Neural cell (in vitro differentiated cells): Measurements from ENCODE around the gene CHST11. TPM values are rescaled to one million over a fixed set of nuclear protein-coding genes. Genes with fewer than 3 reads are reported as not detected.

ENCODE experiments used
- H2AFZ ChIP-seq: fragments of 200-600, 300-800 bp; sonication (generic), shearing (Covaris generic); 2 replicates; pipeline ENCODE4 v1.6.0; 2014; ENCODE audit warnings: low read depth, mild to moderate bottlenecking, antibody characterized with exemption, low read length, moderate library complexity
- H3F3A ChIP-seq: fragments of 200-600 bp; shearing (Covaris generic); 2 replicates; pipeline ENCODE4 v1.6.1; 2016; ENCODE audit warnings: mild to moderate bottlenecking, moderate library complexity, mixed read lengths, antibody characterized with exemption, low read length; ENCODE audit not compliant: insufficient read depth, poor library complexity, severe bottlenecking
- H3K27ac ChIP-seq: fragments of 200-600, 300-800 bp; sonication (generic), shearing (Covaris generic); 2 replicates; pipeline ENCODE4 v1.5.1; 2014; ENCODE audit warnings: mild to moderate bottlenecking, low read length, moderate library complexity
- H3K27me3 ChIP-seq: fragments of 300-800, 200-600 bp; sonication (generic), shearing (Covaris generic); 2 replicates; pipeline ENCODE4 v1.6.0; 2014; ENCODE audit warnings: mild to moderate bottlenecking, low read depth, low read length, moderate library complexity; ENCODE audit not compliant: insufficient read depth
- H3K36me3 ChIP-seq: fragments of 300-800, 200-600 bp; sonication (generic), shearing (Covaris generic); 2 replicates; pipeline ENCODE4 v1.5.1; 2014; ENCODE audit warnings: mild to moderate bottlenecking, antibody characterized with exemption, low read length, moderate library complexity; ENCODE audit not compliant: insufficient read depth
- H3K4me2 ChIP-seq: fragments of 300-800, 200-600 bp; sonication (generic), shearing (Covaris generic); 2 replicates; pipeline ENCODE4 v1.6.0; 2014; ENCODE audit warnings: mild to moderate bottlenecking, low read length
- H3K4me3 ChIP-seq: fragments of 300-800, 200-600 bp; sonication (generic), shearing (Covaris generic); 2 replicates; pipeline ENCODE4 v1.5.1; 2014; ENCODE audit warnings: mild to moderate bottlenecking, low read length, moderate library complexity
- H3K79me2 ChIP-seq: fragments of 200-600 bp; shearing (Covaris generic); replicated peaks from 2 replicates; pipeline ENCODE4 v1.6.0; 2014; ENCODE audit warnings: mild to moderate bottlenecking, low read length, moderate library complexity; ENCODE audit not compliant: insufficient read depth
- H3K9ac ChIP-seq: fragments of 300-800, 200-600 bp; sonication (generic), shearing (Covaris generic); 2 replicates; pipeline ENCODE4 v1.6.1; 2016; ENCODE audit warnings: mild to moderate bottlenecking, low read length, mixed read lengths
- H3K9me2 ChIP-seq: fragments of 200-600 bp; shearing (Covaris generic); 2 replicates; pipeline ENCODE4 v1.6.1; 2016; ENCODE audit warnings: mild to moderate bottlenecking, low read length, mixed read lengths; ENCODE audit not compliant: insufficient read depth
- H3K9me3 ChIP-seq: fragments of 200-600, 300-800 bp; sonication (generic), shearing (Covaris generic); 2 replicates; pipeline ENCODE4 v1.6.1; 2016; ENCODE audit warnings: mild to moderate bottlenecking, mixed run types, low read length, moderate library complexity, mixed read lengths
- H4K20me1 ChIP-seq: fragments of 200-600 bp; shearing (Covaris generic); 2 replicates; pipeline ENCODE4 v1.6.1; 2016; ENCODE audit warnings: mild to moderate bottlenecking, mixed run types; ENCODE audit not compliant: insufficient read depth
- EP300 ChIP-seq: fragments of 450-650 bp; conservative IDR thresholded peaks from 2 replicates; pipeline ENCODE4 v1.6.1; 2014; ENCODE audit warnings: antibody characterized with exemption, mild to moderate bottlenecking, moderate library complexity; ENCODE audit not compliant: poor library complexity, severe bottlenecking
- EZH2 ChIP-seq: fragments of 200-600, 300-800 bp; shearing (Covaris generic), sonication (generic); IDR thresholded peaks from 2 replicates; pipeline ENCODE4 v1.6.1; 2014; ENCODE audit warnings: antibody characterized with exemption, low read length, borderline replicate concordance, mild to moderate bottlenecking; ENCODE audit not compliant: insufficient read depth, poor library complexity, severe bottlenecking
- MXI1 ChIP-seq: fragments of 450-650 bp; conservative IDR thresholded peaks from 2 replicates; pipeline ENCODE4 v1.6.1; 2014; ENCODE audit warnings: antibody characterized with exemption, mild to moderate bottlenecking; ENCODE audit not compliant: poor library complexity, severe bottlenecking
- POLR2AphosphoS5 ChIP-seq: IDR thresholded peaks from 2 replicates; pipeline ENCODE4 v1.6.1; 2012
- RAD21 ChIP-seq: fragments of 450-650 bp; conservative IDR thresholded peaks from 2 replicates; pipeline ENCODE4 v1.6.1; 2014; ENCODE audit warnings: antibody characterized with exemption, mild to moderate bottlenecking, moderate library complexity
- SMC3 ChIP-seq: fragments of 450-650 bp; conservative IDR thresholded peaks from 2 replicates; pipeline ENCODE4 v1.6.1; 2014; ENCODE audit warnings: antibody characterized with exemption, mild to moderate bottlenecking, moderate library complexity; ENCODE audit not compliant: poor library complexity
- TAF1 ChIP-seq: IDR thresholded peaks from 2 replicates; pipeline ENCODE4 v1.6.1; 2012; ENCODE audit warnings: low read depth
- polyA plus RNA-seq: library from polyadenylated mRNA; depleted of rRNA; stranded (reverse); fragments of >200 nt; gene quantifications from 2 replicates; pipeline ENCODE4 v1.2.3, GENCODE V29; 2014
- TF ChIP-seq, protein P1 (sequence below): fragments of 450-650 bp; IDR thresholded peaks from 2 replicates; pipeline ENCODE4 v1.5.1; 2014; ENCODE audit warnings: antibody characterized with exemption, mild to moderate bottlenecking, moderate library complexity; ENCODE audit not compliant: poor library complexity, severe bottlenecking
- TF ChIP-seq, protein P2 (sequence below): IDR thresholded peaks from 2 replicates; pipeline ENCODE4 v1.6.1; 2012; ENCODE audit warnings: borderline replicate concordance

The CHST11 gene
- polyA plus RNA-seq, 1 donor from 2014 or later, result 15.0 TPM

DNA sequence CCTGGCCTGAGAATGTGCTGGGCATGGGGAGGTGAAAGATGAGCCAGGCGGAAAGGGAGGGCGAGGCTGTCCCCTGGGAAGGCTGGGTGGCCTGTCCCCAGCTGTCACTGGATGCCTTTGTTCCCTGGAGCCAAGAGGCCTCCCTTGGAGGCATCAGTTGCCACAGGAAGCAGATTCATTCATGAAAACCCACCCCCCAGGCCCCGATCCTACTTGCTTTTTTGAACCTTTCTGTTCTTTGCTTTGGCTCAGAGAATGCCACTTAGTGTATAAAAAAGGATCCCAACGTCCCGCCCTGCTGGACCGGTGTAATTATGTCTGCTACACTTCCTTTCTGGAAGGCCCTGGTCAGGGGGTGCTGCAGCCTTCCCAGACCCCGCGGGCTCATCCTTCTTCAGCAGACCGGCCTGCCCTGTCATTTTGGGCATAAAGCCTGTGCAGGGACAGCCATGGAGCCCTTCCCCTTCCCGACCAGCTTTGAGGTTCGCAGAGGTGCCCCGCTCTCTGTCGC lies 281.1 kb downstream of the CHST11 start:
- Histone ChIP-seq H4K20me1 (no peaks in the 10 kb centered on the region), H3K9me3 (no peaks in the 10 kb centered on the region), H3K27ac (no peak overlapping the region), H2AFZ (no peak overlapping the region), H3K9ac (no peak overlapping the region), H3F3A (peaks cover 4% of the 10 kb centered on the region), H3K27me3 (no peaks in the 10 kb centered on the region), H3K4me3 (no peak overlapping the region), H3K79me2 (no peaks in the 10 kb centered on the region), H3K4me2 (no peak overlapping the region), H3K9me2 (no peaks in the 10 kb centered on the region), H3K36me3 (no peaks in the 10 kb centered on the region)
- TF ChIP-seq, protein P1, sequence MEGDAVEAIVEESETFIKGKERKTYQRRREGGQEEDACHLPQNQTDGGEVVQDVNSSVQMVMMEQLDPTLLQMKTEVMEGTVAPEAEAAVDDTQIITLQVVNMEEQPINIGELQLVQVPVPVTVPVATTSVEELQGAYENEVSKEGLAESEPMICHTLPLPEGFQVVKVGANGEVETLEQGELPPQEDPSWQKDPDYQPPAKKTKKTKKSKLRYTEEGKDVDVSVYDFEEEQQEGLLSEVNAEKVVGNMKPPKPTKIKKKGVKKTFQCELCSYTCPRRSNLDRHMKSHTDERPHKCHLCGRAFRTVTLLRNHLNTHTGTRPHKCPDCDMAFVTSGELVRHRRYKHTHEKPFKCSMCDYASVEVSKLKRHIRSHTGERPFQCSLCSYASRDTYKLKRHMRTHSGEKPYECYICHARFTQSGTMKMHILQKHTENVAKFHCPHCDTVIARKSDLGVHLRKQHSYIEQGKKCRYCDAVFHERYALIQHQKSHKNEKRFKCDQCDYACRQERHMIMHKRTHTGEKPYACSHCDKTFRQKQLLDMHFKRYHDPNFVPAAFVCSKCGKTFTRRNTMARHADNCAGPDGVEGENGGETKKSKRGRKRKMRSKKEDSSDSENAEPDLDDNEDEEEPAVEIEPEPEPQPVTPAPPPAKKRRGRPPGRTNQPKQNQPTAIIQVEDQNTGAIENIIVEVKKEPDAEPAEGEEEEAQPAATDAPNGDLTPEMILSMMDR, result no peak
- no peak for TF ChIP-seq EP300
- TF ChIP-seq SMC3, result no peak

DNA sequence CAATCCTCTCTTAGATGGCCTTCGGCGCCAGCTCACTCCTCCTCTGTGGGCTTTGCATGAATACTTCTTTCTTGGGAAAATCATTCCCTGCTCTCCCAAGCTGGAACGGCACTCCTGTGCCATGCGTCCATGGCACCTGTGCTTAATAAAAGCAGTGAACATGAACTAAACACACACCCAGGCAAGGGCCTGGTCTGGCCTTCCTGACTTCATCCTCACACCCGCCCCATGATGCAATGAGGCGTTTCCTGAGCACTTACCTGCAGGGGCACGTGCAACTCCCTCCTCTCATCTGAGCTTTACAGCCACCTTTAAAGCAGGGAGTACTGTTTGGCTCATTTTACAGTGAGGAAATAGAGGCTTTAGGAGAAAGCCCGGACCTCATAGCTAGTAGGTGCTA lies 281.6 kb downstream of the CHST11 start:
- Histone ChIP-seq H3K9ac (no peak overlapping the region), H4K20me1 (no peaks in the 10 kb centered on the region), H3K9me2 (no peaks in the 10 kb centered on the region), H3K4me3 (no peak overlapping the region), H3K36me3 (no peaks in the 10 kb centered on the region), H2AFZ (no peak overlapping the region), H3K27me3 (no peaks in the 10 kb centered on the region), H3K27ac (no peak overlapping the region), H3K9me3 (no peaks in the 10 kb centered on the region), H3K4me2 (no peak overlapping the region), H3F3A (peaks cover 4% of the 10 kb centered on the region), H3K79me2 (no peaks in the 10 kb centered on the region)
- TF ChIP-seq TAF1 (no peak), RAD21 (no peak), POLR2AphosphoS5 (no peak), EZH2 (no peak), SMC3 (no peak), EP300 (no peak), MXI1 (no peak)
- TF ChIP-seq, protein P2, sequence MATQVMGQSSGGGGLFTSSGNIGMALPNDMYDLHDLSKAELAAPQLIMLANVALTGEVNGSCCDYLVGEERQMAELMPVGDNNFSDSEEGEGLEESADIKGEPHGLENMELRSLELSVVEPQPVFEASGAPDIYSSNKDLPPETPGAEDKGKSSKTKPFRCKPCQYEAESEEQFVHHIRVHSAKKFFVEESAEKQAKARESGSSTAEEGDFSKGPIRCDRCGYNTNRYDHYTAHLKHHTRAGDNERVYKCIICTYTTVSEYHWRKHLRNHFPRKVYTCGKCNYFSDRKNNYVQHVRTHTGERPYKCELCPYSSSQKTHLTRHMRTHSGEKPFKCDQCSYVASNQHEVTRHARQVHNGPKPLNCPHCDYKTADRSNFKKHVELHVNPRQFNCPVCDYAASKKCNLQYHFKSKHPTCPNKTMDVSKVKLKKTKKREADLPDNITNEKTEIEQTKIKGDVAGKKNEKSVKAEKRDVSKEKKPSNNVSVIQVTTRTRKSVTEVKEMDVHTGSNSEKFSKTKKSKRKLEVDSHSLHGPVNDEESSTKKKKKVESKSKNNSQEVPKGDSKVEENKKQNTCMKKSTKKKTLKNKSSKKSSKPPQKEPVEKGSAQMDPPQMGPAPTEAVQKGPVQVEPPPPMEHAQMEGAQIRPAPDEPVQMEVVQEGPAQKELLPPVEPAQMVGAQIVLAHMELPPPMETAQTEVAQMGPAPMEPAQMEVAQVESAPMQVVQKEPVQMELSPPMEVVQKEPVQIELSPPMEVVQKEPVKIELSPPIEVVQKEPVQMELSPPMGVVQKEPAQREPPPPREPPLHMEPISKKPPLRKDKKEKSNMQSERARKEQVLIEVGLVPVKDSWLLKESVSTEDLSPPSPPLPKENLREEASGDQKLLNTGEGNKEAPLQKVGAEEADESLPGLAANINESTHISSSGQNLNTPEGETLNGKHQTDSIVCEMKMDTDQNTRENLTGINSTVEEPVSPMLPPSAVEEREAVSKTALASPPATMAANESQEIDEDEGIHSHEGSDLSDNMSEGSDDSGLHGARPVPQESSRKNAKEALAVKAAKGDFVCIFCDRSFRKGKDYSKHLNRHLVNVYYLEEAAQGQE, result no peak
